Amniotic epithelial cell (primary cell): ENCODE data around the gene GOLGA8O.
"Not testable (repeated sequence)": the region's sequence is repeated elsewhere in the genome, so short reads cannot be mapped to it uniquely, and the experiment has no call there.

ENCODE experiments used
- DNase-seq: peaks from one replicate; pipeline ENCODE4 v3.0.0-alpha.2; 2010; ENCODE audit warnings: low read depth

GOLGA8O gene, protein sequence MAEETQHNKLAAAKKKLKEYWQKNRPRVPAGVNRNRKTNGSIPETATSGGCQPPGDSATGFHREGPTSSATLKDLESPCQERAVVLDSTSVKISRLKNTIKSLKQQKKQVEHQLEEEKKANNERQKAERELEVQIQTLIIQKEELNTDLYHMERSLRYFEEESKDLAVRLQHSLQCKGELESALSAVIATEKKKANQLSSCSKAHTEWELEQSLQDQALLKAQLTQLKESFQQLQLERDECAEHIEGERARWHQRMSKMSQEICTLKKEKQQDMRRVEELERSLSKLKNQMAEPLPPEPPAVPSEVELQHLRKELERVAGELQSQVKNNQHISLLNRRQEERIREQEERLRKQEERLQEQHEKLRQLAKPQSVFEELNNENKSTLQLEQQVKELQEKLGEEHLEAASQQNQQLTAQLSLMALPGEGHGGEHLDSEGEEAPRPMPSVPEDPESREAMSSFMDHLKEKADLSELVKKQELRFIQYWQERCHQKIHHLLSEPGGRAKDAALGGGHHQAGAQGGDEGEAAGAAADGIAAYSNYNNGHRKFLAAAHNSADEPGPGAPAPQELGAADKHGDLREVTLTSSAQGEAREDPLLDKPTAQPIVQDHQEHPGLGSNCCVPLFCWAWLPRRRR

GRCh38 chr15:32455534-32455933 is at the start of gene GOLGA8O:
Gene GOLGA8O, minus strand, starts transcription at chr15:32455634. Its CDS starts 98 bp downstream, at chr15:32455536.
- not testable (repeated sequence) for DNase-seq

DNA sequence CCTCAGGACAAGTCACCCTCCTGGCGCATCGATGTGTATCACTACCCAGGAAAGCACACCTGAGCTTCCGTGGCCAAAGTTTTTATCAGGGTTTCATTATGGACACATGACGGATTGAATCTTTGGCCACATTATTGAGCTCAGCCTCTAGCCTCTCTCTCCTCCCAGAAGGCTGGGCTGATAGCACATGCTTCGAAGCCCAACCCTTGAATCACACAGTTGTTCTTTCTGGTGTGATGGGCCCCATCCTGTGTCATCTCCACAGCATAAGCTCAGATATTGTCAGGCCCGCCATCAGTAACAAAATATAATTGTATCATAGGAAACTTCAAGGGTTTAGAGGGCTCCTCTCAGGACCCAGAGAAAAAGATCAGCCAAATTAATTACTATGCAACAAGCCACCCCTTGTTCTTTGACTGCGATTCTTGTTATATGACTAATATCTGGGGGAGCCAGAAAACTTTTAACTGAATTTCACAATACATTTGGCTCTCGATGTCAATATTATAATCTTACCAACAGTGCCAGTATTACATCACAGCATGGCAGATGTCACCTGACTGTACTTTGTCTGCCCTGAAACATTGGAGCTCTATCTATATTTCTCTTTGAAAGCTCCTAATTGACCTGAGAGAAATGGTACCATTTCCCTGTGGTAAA is 48.8 kb upstream of the GOLGA8O start:
- not testable (repeated sequence) for DNase-seq

- DNase-seq: not testable (repeated sequence)
Measured at GRCh38 chr15:32502946-32503345, 47.5 kb upstream of the GOLGA8O start.

- DNase-seq: not testable (repeated sequence)
Measured at GRCh38 chr15:32492768-32493167, 37.3 kb upstream of the GOLGA8O start.

DNA sequence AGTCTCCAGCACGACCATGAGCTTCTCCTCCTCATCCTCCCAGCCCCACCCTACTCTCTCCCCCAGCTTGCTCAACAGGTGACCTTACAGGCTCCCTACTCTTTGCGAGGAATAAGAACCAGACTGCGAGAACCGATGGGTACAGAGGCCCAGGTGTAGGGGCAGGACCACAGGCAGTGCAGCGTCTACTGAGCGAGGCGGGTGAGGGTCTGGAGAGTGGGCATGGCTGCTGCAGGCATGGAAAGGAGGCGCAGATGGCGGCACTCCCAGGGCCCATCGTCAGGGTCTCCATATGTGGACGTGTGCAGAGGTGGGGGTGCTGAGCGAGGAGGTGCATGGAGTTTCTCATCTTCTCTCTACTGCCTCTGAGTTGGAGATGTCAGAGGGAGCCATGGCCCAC is 31.0 kb upstream of the GOLGA8O start:
- DNase-seq: not testable (repeated sequence)

- DNase-seq: not testable (repeated sequence)
Measured at GRCh38 chr15:32483377-32483776, 27.9 kb upstream of the GOLGA8O start.

DNA sequence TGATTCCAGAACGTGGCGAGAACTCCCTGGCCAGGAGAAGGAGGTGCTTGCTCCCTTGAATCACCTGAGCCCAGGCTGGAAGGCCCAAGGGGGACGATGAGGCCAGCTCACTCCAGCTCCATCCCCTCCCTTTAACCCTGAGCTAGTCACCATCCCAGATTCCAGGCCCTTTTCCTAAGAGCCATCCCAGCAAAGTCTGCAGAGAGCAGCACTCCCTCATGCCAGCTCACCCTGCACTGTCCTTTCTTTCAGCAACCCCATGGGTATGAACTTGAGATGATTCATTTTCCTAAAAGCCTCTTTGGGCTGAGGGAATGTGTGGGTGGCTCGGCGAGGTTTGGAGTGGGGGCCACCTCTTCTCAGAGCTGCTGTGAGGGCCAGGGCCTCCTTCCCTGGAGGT is 26.2 kb upstream of the GOLGA8O start:
- not testable (repeated sequence) for DNase-seq

GRCh38 chr15:32468076-32468475 is 12.6 kb upstream of the GOLGA8O start:
- not testable (repeated sequence) for DNase-seq

GRCh38 chr15:32440445-32440977 is 14.9 kb downstream of the GOLGA8O start:
- not testable (repeated sequence) for DNase-seq

- DNase-seq: not testable (repeated sequence)
Measured at GRCh38 chr15:32434102-32434963, 21.1 kb downstream of the GOLGA8O start.

GRCh38 chr15:32427635-32428034 is 27.8 kb downstream of the GOLGA8O start:
- not testable (repeated sequence) for DNase-seq

DNA sequence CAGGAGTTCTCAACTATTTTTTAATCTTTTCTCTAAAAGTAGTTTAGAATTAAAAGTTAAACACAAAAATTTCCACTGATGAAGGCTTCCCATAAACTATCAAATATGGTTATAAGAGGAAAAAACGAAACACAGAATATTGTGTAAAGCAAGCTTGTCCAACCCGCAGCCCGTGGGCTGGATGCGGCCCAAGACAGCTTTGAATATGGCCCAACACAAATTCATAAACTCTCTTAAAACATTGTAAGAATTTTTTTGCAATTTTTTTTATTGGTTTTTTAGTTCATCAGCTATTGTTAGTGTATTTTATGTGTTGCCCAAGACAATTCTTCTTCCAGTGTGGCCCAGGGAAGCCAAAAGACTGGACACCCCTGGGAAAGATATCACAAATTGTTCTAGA is 28.9 kb downstream of the GOLGA8O start:
- not testable (repeated sequence) for DNase-seq

DNA sequence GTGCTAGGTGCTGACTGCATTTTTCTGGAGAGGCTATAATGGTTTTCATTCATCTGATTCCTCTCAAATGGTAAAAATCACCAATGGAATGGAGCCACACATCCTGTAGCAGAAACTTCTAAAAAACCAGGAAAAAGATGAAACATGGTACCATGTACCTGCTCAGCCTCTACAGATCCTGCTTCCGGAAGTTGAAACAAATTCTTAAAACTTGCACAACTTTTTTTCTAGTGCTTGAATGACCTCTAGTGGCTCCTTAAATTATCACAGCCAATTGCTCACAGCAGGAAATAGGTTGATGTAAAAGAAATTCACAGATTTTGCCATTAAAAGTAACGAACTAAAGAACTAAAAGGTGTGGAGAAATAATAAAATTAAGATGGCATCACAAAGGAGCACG is 47.5 kb downstream of the GOLGA8O start:
- DNase-seq: not testable (repeated sequence)

- DNase-seq: not testable (repeated sequence)
Measured at GRCh38 chr15:32403192-32403591, 52.2 kb downstream of the GOLGA8O start, which contains the start of gene GOLGA8K. Gene GOLGA8K, minus strand, starts transcription at chr15:32403292. Its CDS starts 98 bp downstream, at chr15:32403194.

GRCh38 chr15:32396522-32396921 is 58.9 kb downstream of the GOLGA8O start:
- DNase-seq: not testable (repeated sequence)
